Peyer's patch (tissue), 4 donors: ENCODE data around the gene FGFRL1. TPM values are rescaled to one million over a fixed set of nuclear protein-coding genes. Genes with fewer than 3 reads are reported as not detected.

Experiments used
- DNase-seq, 3 donors: peaks; one replicate each; pipeline ENCODE4 v3.0.0-alpha.2; 2017 to 2019
- H3K27ac ChIP-seq, 4 donors: fragments of 200-600 bp; sonication (generic); one replicate each; pipeline ENCODE4 v1.5.1; 2016 to 2019
- H3K27me3 ChIP-seq, 2 donors: fragments of 200-600 bp; sonication (generic); one replicate each; pipeline ENCODE4 v1.5.1; 2019
- H3K36me3 ChIP-seq, 3 donors: fragments of 200-600 bp; sonication (generic); one replicate each; pipeline ENCODE4 v1.5.1; 2016 to 2019
- H3K4me1 ChIP-seq, 4 donors: fragments of 200-600 bp; sonication (generic); one replicate each; pipeline ENCODE4 v1.5.1; 2016 to 2019
- H3K4me3 ChIP-seq, 4 donors: fragments of 200-600 bp; sonication (generic); 1 replicate in 3 of 4; 2 replicates in 1 of 4; pipeline ENCODE4 v1.5.1; 2016 to 2019; ENCODE audit warnings: mild to moderate bottlenecking in 1 of 4
- H3K9me3 ChIP-seq, 4 donors: fragments of 200-600 bp; sonication (generic); one replicate each; pipeline ENCODE4 v1.5.1; 2016 to 2019; ENCODE audit warnings: mild to moderate bottlenecking in 1 of 4
- POLR2A ChIP-seq, 2 donors: fragments of 450-650 bp; IDR thresholded peaks; one replicate each; pipeline ENCODE4 v1.5.1; 2017; ENCODE audit warnings: antibody characterized with exemption in 2 of 2, mild to moderate bottlenecking in 2 of 2, moderate library complexity in 2 of 2
- total RNA-seq, 4 donors: library from RNA; depleted of rRNA; stranded (reverse); fragments of >200 nt; gene quantifications; one replicate each; pipeline ENCODE4 v1.1.0, GENCODE V29; 2016
- TF ChIP-seq, protein P1 (sequence below), 6 experiments: fragments of 450-650 bp in 4 of 6; fragments of 200-600 bp in 2 of 6; sonication (generic) in 1 of 6; IDR thresholded peaks; one replicate each; pipeline ENCODE4 v1.5.1; 2017 to 2019; ENCODE audit warnings: antibody characterized with exemption in 6 of 6, mild to moderate bottlenecking in 3 of 6, moderate library complexity in 1 of 6

The FGFRL1 gene
- total RNA-seq, 4 donors from 2014 or later = 10.3 to 29.7 (median 26.8) TPM

DNA sequence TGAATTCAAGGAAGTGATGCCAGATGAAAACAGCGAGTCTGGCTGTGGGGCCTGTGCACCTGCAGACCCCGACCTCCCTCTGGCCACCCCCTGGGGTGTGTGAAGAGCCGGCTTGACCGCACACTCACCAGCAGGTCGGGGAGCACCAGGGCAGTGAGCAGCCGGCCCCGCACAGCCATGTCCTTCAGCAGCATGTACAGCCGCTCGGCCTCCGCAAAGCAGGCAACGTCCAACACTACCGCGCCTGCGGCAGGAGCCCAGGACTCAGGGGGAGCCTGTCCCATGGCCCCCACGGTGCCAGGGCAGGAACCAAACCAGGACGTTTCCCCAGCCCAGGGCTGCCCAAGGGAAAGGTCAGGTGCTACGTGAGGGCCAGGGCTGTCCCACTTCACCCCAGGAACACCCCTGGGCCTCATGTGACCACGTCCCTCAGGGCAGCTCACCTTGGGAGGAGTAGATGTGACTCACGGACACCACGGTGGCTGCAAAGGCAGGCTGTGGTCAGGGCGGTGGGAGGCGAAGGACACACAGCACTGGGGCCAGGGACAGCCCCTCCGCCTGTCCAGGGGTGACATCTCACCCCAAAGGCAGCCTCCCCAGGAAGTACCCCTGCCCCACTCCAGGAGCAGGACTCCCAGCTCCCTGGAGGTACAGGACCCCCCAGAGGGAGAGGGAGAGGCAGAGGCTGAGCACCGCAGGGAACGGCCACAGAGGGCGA lies 46.2 kb upstream of the FGFRL1 start:
- DNase-seq = no peak
- no peak for TF ChIP-seq POLR2A (IDR thresholded peaks at IDR 0.05)
- TF ChIP-seq, protein P1, sequence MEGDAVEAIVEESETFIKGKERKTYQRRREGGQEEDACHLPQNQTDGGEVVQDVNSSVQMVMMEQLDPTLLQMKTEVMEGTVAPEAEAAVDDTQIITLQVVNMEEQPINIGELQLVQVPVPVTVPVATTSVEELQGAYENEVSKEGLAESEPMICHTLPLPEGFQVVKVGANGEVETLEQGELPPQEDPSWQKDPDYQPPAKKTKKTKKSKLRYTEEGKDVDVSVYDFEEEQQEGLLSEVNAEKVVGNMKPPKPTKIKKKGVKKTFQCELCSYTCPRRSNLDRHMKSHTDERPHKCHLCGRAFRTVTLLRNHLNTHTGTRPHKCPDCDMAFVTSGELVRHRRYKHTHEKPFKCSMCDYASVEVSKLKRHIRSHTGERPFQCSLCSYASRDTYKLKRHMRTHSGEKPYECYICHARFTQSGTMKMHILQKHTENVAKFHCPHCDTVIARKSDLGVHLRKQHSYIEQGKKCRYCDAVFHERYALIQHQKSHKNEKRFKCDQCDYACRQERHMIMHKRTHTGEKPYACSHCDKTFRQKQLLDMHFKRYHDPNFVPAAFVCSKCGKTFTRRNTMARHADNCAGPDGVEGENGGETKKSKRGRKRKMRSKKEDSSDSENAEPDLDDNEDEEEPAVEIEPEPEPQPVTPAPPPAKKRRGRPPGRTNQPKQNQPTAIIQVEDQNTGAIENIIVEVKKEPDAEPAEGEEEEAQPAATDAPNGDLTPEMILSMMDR (IDR thresholded peaks at IDR 0.05) = no peak
- Histone ChIP-seq H3K27me3 (no peaks in the 10 kb centered on the region), H3K4me1 (peaks cover 0 to 16% (median 0%) of the 10 kb centered on the region in 4 donors), H3K27ac (no peak overlapping the region), H3K36me3 (peaks cover 0 to 72% (median 0%) of the 10 kb centered on the region in 3 donors), H3K9me3 (no peaks in the 10 kb centered on the region), H3K4me3 (no peak overlapping the region)

DNA sequence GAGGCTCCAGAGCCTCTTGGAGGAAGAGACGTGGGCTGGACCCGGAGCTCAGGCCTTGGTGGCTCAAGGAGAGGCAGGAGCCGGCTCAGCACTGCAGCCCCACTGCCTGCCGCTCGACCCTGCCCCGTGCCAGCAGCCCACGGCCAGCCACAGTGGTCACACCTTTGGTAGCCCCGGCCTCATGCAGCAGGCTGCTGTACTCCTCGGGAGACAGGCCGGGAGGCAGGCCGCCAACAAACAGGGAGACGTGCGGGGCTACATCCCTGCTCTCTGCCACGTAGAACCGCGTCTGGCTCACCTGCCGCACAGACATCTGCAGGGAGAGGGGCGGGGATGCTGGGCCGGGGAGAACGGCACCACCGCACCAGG lies 45.7 kb upstream of the FGFRL1 start:
- TF ChIP-seq POLR2A (IDR thresholded peaks at IDR 0.05) = no peak
- TF ChIP-seq, protein P1 (IDR thresholded peaks at IDR 0.05) = no peak
- Histone ChIP-seq H3K27me3 (no peaks in the 10 kb centered on the region), H3K36me3 (peaks cover 0 to 67% (median 0%) of the 10 kb centered on the region in 3 donors), H3K27ac (no peak overlapping the region), H3K9me3 (no peaks in the 10 kb centered on the region), H3K4me1 (peaks cover 0 to 19% (median 0%) of the 10 kb centered on the region in 4 donors), H3K4me3 (no peak overlapping the region)
- DNase-seq = no peak

DNA sequence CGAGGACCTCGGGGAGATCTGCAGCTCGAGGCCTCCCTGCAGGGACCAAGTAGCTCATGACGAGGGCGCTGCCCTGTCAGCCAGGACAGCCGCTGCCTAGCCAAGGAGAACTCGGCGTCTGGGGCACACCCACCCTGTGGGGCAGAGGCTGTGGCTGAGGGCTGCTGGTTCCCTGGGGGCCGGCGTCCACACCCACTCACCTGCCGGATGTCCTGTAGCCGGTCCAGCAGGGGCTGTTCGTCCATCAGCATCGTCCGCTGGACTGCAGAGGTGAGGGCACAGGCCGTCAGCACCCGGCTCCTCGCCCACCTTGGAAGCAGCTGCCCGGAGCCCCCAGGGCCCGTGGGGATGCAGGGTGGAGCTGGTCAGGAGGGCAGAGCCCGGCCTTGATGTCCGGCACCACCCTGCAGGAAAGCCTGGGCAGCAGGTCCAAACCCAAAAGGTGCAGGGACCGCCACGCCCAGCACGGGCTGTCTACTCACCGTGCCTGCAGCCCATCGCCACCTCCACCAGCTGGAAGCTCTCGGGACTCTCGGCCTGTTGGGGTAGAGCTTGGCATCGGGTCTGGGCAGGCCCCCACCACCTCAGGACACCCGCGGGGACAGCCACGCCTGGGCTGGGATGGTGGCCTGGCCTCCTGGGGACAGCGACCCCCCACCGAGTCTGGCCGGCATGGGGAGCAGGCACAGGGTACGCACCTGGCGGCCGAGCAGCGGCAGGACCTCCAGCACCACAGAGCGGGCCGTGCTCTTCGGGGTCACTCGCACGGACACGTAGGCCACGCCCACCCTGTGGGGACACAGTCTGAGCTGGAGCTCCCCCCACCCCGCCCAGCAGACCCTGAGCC lies 44.9 kb upstream of the FGFRL1 start:
- DNase-seq = no peak
- H3K27me3 ChIP-seq = no peaks in the 10 kb centered on the region
- H3K27ac ChIP-seq = no peak overlapping the region
- H3K36me3 ChIP-seq = peaks cover 0 to 60% (median 0%) of the 10 kb centered on the region in 3 donors
- TF ChIP-seq, protein P1 (IDR thresholded peaks at IDR 0.05) = no peak
- TF ChIP-seq POLR2A (IDR thresholded peaks at IDR 0.05) = no peak
- peaks cover 0 to 26% (median under 1%) of the 10 kb centered on the region in 4 donors for H3K4me1 ChIP-seq
- no peak overlapping the region for H3K4me3 ChIP-seq
- no peaks in the 10 kb centered on the region for H3K9me3 ChIP-seq

DNA sequence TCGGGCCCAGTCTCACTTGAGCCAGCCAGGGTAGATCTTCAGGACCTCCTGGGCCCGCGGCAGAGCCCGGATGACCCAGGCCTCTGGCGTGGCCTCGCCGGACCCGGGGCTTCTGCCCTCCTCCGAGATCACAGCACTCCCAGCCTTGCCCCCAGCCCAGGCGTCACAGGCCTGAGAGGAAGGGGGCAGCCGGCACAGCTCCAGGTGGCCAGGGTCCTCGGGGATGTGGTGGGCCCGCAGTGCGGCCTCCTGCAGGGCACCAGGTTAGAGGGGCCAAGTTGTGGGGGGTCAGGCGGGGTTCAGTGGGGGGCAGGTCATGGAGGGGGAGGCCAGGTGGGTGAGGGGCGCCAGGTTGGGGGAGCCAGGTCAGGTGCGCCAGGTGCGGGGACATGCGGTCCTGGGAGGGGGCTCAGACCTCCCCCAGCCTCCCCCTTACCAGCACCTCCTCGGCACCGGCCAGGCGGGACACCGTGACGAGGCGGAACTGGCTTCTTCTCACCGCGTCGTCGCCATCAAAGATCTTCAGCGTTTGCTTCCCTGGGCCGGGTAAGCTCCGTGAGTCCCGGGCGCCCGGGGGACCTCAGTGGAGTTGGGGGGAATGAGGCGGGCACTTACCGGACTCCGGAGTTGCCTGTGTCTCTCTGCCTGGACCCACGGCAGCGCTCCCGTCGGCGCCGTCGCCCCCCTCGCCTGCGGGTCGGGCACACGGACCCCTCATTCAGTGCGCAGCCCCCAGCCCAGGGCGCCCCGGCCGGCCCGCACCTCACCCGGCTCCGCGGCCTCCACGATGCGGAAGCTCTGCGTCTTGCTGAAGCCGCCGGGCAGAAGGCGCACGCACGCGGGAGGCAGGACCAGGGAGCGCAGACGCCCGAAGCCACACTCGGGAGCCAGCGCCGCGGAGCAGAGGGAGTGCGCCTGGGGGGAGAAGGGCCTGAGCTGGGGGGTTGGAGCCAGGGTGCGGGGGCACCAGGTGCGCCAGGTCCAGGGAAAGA lies 44.0 kb upstream of the FGFRL1 start:
- peaks cover 4 to 32% (median 9%) of the 10 kb centered on the region in 4 donors for H3K4me1 ChIP-seq
- TF ChIP-seq, protein P1 (IDR thresholded peaks at IDR 0.05) = no peak
- TF ChIP-seq POLR2A (IDR thresholded peaks at IDR 0.05) = no peak
- H3K36me3 ChIP-seq = peaks cover 0 to 50% (median 0%) of the 10 kb centered on the region in 3 donors
- H3K4me3 ChIP-seq = no peak overlapping the region
- H3K27ac ChIP-seq = no peak overlapping the region
- no peak for DNase-seq
- H3K9me3 ChIP-seq = no peaks in the 10 kb centered on the region
- no peaks in the 10 kb centered on the region for H3K27me3 ChIP-seq

DNA sequence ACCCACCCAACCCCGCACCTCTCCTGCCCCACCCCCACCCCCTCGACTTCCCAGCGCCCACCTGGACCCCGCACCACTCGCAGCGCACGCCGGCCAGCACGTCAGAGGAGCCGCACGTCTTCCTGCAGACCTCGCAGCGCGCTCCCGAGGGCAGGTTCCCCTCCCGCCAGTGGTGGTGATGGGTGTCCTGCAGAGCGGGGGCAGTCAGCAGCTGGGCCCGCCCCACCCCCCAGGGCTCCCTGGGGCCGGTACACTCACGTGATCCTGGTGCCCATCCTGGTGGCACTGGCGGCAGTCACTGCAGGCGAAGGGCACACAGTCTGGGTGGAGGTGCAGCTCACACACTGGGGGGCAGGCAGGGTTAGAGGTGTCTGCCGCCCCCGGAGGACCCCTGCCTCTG lies 43.2 kb upstream of the FGFRL1 start:
- no peaks in the 10 kb centered on the region for H3K27me3 ChIP-seq
- H3K36me3 ChIP-seq = peaks cover 0 to 44% (median 0%) of the 10 kb centered on the region in 3 donors
- TF ChIP-seq, protein P1 (IDR thresholded peaks at IDR 0.05) = no peak
- TF ChIP-seq POLR2A (IDR thresholded peaks at IDR 0.05) = no peak
- no peaks in the 10 kb centered on the region for H3K9me3 ChIP-seq
- H3K4me1 ChIP-seq = peaks cover 4 to 34% (median 13%) of the 10 kb centered on the region in 4 donors
- DNase-seq = no peak
- H3K27ac ChIP-seq = no peak overlapping the region
- H3K4me3 ChIP-seq = no peak overlapping the region
